ENCODE data around the gene CLEC10A.
"Not testable (repeated sequence)": the region's sequence is repeated elsewhere in the genome, so short reads cannot be mapped to it uniquely, and the experiment has no call there.

The CLEC10A gene, protein sequence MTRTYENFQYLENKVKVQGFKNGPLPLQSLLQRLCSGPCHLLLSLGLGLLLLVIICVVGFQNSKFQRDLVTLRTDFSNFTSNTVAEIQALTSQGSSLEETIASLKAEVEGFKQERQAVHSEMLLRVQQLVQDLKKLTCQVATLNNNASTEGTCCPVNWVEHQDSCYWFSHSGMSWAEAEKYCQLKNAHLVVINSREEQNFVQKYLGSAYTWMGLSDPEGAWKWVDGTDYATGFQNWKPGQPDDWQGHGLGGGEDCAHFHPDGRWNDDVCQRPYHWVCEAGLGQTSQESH

DNA sequence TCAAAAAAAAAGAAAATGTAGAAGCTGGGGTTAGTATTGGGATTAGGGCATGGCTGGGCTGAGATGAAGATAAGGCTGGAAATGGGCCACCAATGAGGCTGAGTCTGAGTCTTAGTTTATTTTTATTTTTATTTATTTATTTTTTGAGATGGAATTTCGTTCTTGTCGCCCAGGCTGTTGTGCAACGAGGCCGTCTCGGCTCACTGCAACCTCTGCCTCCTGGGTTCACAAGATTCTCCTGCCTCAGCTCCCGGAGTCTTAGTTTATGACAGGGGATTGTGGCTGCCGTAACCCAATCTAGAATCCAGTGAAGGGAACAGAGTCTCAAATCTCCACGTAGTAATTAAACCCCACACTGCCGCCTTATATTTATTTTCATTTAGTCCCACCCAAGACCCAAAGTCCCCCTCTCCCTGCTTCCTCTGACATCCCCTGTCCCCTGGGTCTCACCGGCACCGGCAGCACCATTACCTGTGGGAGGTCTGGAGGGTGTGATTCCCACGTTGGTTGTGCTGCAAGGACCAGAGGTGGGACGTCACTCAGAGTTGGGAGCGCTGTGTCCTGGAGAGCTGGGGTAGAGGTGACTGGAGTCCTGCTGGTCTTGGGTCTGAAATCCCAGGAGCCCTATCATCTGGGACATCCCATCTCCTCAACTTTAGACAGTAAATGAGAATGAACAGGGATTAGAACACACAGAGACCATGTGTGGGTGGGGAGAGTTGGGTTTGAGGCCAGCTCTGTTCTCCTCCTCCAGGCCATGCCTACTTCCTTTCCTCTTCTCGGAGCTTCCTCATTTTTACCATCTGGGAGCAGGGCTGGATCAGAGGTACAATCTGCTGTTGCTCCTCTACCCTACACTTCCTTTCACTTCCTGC lies at the start of gene CLEC10A:
Gene CLEC10A (minus strand): TSS at position 671 of the 875 bp plus-strand sequence. CDS start 1,439 bp downstream, outside the sequence.
- DNase-seq: no peak

- DNase-seq: no peak
These were observed 49.3 kb upstream of the CLEC10A start for GRCh38 chr17:7129311-7129710.

- no peak for DNase-seq
These were observed 48.1 kb upstream of the CLEC10A start for GRCh38 chr17:7128160-7128559.

DNA sequence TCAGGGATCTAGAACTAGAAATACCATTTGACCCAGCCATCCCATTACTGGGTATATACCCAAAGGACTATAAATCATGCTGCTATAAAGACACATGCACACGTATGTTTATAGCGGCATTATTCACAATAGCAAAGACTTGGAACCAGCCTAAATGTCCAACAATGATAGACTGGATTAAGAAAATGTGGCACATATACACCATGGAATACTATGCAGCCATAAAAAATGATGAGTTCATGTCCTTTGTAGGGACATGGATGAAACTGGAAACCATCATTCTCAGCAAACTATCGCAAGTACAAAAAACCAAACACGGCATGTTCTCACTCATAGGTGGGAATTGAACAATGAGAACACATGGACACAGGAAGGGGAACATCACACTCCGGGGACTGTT lies 47.5 kb upstream of the CLEC10A start:
- DNase-seq: not testable (repeated sequence)

DNA sequence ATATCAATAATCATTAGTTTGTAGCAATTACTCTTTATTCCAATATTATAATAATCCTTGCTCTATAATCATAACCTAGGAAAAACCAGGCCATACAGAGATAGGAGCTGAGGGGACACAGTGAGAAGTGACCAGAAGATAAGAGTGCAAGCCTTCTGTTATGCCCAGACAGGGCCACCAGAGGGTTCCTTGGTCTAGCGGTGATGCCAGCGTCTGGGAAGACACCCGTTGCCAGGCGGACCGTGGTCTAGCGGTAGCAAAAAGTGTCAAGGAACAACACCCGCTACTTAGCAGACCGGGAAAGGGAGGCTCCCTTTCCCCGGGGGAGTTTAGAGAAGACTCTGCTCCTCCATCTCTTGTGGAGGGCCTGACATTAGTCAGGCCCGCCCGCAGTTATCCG lies 46.3 kb upstream of the CLEC10A start:
- not testable (repeated sequence) for DNase-seq

DNA sequence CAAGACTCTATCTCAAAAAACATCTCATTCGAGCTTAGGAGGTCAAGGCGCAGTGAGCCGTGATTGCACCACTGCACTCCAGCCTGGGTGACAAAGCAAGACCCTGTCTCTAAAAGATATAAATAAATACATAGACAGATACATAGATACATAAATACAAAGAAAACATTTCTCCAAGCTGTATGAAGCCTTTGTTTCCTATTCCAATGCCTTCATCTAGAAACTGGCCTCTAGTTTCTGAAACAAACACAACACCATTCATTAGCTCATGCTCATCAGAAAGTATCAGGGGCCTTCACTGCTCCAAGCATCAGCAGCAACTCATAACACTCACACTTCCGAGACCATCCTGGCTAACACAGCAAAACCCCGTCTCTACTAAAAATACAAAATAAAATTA lies 44.9 kb upstream of the CLEC10A start:
- no peak for DNase-seq

GRCh38 chr17:7123844-7124243 lies 43.8 kb upstream of the CLEC10A start:
- DNase-seq: no peak

GRCh38 chr17:7122381-7122780 lies 42.3 kb upstream of the CLEC10A start:
- no peak for DNase-seq

- DNase-seq: not testable (repeated sequence)
These were observed 40.6 kb upstream of the CLEC10A start for GRCh38 chr17:7120635-7121034.

DNA sequence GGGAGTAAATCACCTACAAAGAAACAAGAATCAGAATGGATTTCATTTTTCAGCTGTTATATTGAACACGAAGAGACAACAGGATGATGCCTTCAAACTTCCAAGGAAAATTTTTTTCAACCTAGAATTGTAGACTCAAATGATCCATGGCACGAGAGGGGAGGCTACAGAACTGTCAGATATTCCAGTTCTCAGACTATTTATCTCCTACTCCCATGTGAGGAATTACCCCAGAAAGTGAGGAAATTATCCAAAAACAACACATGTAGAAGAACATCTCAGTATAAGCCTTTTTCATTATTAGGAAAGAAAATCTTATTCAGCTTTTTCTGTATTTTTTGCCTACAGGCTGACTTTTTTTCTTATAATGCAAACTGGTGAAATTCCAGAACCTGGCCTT lies 40.1 kb upstream of the CLEC10A start:
- no peak for DNase-seq

DNA sequence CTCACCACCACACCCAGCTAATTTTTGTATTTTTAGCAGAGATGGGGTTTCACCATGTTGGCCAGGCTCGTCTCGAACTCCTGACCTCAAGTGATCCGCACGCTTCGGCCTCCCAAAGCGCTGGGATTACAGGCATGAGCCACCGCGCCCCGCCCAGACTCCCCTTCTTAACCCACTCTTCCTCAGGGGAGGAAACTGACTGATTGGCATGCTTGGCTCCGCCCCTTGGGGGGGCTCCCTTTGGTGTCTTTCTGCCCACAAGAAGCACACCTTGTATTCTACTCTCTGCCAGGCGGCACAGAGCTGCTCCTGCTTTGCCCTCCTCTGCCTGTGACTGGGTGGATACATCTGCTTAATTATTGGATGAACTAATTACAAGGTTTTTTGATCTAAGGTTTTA lies 39.3 kb upstream of the CLEC10A start:
- DNase-seq: no peak

GRCh38 chr17:7114875-7115614 lies 35.0 kb upstream of the CLEC10A start:
- no peak for DNase-seq

GRCh38 chr17:7114241-7114874 lies 34.3 kb upstream of the CLEC10A start, which contains the start of gene ASGR2:
TSS of gene ASGR2 (minus strand) at chr17:7114822. CDS start at chr17:7114240, 582 bp downstream.
- no peak for DNase-seq

DNA sequence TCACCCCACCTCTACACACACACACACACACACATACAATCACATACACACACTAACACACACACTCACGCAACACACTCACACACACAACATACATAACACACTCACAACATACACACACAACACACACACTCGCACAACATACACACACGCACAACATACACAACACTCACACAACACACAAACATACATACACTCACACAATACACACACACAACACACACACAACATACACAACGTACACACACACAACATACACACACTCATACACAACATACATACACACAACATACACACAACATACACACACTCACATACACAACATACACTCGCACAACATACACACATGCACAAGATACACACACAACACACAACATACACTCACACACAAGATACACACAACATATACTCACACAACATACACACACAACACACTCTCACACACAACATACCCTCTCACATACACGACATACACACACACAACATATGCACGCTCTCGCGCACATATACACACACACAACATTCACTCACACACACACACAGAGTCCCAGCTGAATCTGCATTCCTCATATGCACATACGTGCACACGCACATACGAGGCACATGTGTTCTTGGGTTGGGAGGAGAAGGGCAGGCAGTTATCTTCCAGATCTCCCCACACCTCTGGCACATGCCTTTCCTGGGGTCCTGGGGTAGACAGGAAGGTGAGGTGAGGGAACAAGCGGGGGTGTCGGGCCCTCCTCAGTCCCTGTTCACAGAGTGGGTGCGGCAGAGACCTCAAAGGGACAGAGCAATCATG lies 33.4 kb upstream of the CLEC10A start:
- DNase-seq: no peak

DNA sequence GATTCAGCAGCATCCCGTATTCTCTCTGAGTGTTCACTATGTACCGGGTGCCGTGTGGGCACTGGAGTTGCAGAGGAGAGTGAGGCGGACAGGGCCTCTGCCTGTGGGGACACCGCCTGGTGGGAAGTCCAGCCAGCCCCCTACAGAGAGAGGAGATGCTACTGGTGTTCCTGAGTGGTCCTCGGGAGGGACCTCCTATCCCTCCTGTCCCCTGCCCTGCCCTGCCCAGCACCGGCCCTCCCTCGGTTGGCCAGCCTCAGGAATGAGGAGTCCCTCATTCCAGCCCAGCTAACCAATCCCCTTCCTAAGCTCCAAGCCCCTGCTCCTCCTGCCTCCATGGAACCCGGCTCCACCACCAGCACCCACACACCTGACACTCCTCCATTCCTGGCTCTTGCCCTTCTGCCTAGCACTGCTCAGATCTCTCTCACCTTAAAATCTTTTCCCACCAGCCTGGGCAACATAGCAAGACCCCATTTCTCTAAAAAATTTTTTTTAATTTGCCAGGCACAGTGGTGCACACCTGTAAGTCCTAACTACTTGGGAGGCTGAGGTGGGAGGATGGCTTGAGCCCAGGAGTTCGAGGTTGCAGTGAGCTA lies 32.6 kb upstream of the CLEC10A start:
- DNase-seq: no peak

DNA sequence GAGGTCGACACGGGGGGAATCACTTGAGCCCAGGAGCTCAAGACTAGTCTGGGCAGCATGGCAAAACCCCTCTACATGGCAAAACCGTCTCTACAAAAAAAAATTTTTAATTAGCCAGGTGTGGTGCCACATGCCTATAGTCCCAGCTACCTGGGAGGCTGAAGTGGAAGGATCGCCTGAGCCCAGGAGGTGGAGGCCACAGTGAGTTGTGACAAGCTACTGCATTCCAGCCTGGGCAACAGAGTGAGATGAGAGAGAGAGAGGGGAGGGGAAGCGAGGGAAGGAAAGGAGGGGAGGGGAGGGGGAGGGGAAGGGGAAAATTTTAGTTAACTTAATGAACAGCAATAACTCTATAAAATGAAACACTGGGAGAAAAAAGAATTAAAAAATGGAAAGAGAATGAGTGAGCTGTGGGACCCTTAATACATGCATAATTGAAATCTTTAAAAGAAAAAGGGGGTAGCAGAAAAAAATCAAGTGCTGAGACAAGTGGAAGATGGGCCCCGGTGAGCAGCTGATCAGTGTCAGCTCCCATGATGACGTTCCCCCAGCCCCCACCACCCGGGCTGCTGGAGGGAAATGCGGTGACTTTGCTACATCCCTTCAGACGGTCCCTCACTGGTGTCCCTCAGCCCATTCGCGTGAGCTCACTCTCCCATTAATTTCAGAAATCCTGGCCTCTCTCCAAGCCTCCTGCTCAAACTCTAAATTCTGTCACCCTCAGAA lies 31.9 kb upstream of the CLEC10A start:
- DNase-seq: no peak

GRCh38 chr17:7110617-7111306 lies 30.7 kb upstream of the CLEC10A start:
- DNase-seq: no peak

GRCh38 chr17:7109461-7110322 lies 29.6 kb upstream of the CLEC10A start:
- DNase-seq: no peak

- no peak for DNase-seq
These were observed 28.9 kb upstream of the CLEC10A start for GRCh38 chr17:7108981-7109380.

Measured in activated naive CD4-positive, alpha-beta T cell (primary cell).